ENCODE data around the gene C5orf63.
A peak's percentile ranks its signal among the peaks of the same experiment; 100 is the strongest.
"Not testable (repeated sequence)": the region's sequence is repeated elsewhere in the genome, so short reads cannot be mapped to it uniquely, and the experiment has no call there.

C5orf63 gene

DNA sequence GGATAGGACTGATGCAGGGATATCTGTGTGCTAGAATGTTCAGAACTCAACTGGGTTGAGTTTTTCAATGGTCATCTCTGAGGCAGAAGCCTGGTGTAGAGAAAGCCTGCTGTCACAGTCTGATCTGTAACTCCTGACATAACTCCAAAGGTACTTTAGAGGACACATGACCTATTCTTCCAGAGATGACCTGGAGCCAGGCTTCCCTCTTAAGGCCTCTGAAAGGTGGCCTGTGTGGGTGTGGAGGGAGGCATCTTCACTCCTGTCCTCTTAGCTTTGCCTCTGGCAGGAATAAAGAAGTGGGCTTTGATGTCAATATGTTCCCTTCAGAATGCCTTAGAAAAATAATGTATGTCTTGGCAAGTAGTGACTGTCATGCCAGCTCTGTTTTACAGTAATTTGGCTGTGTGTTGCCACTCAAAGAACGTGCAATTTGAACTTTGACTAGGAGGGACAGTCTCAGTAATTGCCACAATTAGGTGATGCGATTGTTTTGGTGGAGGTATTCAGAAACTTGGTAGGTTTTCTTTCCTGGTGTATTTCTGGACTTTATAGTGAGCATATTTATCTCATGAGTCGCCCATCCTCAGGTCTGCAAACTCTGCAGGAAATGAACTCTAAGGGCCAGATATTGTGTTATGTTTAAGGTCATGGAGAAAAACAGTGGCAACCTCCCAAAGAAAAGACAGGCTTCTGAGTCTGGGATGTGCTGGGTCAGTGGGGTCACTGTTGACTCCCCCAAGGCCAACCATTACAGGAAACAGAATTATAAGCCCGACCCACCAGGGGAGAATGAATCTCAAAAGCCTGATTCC is 3.2 kb upstream of the C5orf63 start:
- no peak for DNase-seq (ENCODE audit: low read depth, low spot score)

DNA sequence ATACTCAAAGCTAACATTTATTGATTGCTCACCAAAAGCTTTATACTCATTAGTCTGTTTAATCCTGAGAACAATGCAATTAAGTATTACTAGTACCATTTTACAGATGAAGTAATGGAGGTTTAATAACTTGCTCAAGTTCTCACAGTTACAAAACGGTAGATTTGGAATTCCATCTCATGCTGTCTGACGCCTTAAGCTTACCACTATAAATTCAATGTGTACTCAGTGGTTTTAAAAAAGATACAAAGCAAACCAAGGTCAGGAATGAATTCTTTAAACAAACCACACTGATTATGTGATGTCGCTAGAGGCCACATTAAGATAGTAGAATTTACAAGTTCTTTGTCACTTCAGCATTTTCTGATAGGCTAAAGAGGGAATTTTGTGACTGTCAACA is 1.2 kb upstream of the C5orf63 start:
- DNase-seq (ENCODE audit: low read depth, low spot score), result no peak

DNA sequence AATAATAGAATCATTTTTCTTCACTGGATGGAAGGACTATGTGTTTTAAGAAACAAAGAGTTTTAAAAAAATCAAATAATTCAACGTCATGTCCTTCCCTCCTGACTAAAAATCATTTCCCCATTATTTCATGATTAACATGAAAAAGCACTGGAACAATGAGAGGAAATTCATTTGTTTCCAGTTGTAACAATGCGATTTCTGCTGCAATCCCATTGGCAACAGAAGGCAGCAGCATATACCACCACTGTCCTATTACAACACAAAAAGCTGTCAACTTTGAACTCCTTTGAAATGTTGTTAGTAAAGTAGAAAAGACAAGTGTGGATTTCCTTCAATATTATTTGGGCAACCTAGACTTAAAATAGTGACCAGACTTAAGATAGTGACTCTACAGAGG is 3.1 kb downstream of the C5orf63 start:
- DNase-seq (ENCODE audit: low read depth, low spot score), result no peak

DNA sequence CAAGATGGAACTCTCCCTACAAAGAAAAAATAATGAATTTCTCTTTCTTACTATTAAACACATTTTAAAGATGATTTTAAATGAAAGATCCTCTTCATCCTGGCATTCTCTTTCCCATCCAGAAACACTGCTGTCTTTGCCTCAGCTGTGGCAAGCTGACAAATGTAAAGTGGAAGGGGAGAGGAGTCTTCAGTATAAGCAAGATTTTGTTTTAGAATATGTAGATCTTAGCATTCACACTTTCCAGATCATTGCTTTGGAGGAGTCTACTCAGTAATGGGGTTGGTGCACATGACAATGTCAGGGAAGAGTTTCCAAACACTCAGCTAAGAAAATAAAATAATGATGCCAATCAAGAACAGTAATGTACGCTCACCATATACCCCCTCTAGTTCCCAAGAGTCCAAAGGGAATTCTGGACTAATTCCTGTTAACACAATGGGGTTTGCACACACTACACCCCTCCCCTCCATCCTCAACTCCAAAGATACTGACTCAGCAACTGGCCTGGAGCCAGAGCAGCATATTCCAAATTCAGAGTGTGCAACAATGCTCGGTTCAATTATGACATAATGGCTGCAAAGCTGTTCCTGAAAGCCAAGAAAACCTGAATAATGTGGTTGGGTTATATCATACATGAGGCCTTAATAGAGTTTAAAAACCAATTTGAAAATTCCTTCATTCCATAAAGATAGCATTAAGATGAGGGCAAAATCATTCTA is 4.6 kb downstream of the C5orf63 start:
- peak; percentile 92 for DNase-seq (ENCODE audit: low read depth, low spot score)

DNA sequence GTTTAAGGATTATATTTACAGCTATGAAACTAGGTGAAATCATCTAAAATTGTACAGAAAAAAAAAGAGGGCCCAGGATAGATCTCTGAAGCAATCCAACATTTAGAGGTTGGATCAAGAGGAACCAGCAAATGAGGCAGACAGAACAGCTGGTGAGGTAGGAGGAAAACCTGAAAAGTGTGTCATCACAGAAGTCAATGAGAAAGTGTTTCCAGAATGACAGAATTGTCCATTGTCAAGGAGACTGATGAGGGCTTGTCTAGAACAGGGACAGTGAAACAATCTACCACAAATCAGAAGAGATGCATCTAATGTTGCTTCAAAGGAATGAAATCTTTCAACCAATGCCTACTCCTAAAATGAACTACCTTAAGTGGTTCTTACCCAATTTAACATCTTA is 6.6 kb downstream of the C5orf63 start:
- no peak for DNase-seq (ENCODE audit: low read depth, low spot score)

DNA sequence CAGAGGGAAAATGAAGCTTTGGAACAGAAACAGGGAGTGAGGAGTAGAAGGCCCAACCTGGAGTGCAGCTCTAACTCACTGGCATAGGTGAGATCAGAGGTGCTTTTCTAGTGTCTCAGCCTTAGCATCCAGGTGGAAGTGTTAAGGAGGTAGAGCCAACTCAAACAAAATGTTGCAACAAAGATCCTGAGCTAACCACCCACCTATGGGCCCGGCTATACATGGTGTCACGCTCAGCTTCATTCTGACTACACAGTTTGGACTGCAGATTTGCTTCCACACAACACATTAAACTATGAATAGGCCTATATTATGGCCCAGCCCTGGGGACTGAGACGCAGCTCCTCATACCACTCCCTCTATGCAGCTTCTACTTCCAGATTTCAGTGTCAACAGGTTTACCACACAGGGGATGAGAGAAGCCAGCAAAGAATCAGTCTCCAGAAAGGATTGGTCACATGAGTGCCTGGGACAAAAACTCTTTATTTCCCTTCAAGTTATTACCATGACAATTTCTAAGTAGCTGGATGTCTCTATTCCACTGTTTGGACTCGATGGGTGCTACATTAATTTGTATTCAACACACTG is 9.0 kb downstream of the C5orf63 start:
- DNase-seq (ENCODE audit: low read depth, low spot score), result no peak

DNA sequence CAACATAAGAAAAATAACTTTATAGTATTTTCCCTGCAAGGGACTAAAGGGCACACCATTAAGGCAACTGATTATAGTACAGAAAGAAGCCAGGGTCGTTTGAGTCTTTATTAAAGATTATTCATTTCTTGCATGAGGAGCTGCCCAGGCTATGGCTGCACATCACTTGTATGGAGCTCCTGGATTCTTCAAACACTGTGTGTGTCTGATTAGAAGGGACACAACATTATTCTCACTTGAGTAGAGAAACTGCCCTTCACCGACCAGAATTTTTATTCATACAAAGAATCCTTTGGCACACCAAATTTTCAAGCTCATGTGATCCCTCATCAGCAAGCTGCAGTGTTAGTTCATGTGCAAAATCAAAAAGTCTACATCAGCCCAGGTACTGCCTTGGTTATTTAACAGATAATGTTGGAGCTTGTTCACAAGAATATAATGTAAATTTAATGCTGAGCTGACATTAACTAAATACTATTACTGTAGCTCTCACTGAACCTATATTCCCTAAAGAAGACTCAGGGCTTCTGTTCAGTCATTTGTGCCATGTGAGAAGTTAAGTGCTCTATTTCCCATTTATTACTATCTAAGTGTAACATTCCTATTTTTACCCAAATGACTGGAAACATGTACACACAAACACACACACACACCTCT is 9.9 kb downstream of the C5orf63 start:
- no peak for DNase-seq (ENCODE audit: low read depth, low spot score)

DNA sequence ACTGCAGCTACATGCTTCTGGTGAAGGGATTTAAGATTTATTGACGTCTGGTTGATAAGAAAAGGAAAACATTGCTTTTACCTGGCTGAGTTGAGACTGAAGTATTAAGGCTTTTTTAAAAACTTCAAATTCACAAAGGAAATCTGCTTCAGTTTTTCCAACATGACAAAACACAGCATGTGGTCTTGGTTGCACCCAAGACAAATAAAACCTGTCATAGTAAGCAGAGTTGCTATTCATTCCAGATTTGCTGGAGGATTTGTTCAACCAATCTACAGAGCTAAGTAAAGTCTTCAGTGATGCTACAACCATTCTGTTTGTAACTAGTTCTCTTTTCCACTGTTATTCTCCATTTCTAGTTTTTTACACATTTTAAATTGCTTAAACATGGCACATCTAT is 11.3 kb downstream of the C5orf63 start:
- DNase-seq (ENCODE audit: low read depth, low spot score), result peak; percentile 46

DNA sequence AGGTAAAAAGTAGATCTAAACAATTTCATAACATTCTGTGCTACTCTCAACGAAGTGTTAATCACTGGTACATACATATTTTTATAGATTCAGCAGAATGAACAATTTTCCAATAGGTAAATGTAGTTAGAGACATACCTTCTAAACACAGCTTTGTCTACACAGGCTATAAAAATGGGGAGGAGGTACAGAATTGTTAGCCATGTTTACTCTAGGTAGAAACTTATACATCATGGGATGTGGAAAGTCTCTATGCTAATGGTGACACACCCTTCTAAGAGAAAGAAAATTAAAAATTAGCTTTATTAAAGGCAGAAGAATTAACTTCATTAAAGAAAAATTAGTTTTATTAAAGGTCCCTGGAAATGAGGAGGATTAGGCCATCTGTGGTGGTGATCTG is 11.8 kb downstream of the C5orf63 start:
- no peak for DNase-seq (ENCODE audit: low read depth, low spot score)

DNA sequence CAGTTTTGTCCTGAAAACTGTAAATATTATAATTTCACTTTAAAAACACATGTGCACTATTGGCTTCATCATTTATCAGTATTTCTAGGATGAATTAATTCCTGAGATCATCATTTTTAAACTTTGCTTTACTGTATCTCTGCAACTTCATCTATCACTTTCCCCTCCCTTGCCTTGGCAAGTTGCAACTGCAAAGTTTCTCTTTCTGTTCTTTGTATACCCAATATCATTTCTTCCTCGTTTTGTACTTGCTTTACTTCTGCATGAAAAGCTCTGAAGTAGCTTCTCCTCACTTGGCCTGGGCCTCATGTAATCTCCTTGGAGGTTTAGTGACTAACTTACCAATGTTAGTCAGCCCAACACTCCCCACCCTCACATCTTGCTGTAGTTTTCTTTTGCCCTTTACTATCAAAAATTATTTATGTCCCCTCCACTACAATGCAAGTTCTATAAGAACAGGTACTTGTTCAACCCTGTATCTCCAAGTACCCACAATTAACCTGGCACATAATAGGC is 12.8 kb downstream of the C5orf63 start:
- DNase-seq (ENCODE audit: low read depth, low spot score), result no peak

DNA sequence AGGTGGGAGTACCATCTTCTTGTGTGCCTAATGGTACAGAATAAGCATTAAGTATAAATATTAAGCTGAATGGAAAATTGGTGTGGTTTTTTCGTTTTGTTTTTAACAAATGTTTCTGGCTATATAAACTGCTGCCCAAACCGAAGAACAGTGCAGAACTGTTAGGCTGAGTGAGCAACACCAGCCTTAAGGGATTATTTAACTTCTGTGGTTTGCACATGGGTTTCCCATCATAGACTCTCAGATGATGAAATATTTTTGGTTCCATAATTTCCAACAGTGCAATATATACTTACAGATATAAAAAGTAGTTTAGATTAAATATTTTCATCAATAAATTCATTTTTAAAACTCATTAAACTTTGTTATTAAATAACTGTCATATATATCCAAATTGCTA is 16.4 kb downstream of the C5orf63 start:
- DNase-seq (ENCODE audit: low read depth, low spot score), result no peak

DNA sequence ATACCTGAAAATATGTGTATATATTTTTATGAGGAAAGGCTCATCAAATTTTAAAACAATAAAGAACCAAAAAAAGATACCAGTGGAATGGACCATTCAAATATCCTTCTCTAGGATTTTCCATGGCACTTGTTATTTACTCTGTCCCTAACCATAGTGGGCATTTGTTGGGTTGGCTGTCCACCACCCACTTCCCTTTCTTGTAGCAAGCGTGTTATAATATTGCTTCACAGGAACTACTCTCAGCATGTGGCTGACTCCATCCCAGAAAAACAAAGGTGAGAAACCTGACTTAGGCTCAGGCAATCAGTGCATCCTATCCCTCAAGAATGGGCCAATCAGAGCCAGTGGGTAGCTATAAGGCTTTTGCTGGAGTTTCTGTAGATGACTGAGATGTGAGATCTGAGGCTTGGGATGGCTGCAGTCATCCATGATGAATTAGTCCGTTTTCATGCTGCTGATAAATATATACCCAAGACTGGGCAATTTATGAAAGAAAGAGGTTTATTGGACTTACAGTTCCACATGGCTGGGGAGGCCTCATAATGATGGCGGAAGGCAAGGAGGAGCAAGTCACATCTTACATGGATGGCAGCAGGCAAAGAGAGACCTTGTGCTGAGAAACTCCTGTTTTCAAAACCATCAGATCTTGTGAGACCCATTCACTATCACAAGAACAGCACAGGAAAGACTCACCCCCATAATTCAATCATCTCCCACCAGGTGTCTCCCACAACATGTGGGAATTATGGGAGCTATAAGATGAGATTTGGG is 17.2 kb downstream of the C5orf63 start:
- no peak for DNase-seq (ENCODE audit: low read depth, low spot score)

DNA sequence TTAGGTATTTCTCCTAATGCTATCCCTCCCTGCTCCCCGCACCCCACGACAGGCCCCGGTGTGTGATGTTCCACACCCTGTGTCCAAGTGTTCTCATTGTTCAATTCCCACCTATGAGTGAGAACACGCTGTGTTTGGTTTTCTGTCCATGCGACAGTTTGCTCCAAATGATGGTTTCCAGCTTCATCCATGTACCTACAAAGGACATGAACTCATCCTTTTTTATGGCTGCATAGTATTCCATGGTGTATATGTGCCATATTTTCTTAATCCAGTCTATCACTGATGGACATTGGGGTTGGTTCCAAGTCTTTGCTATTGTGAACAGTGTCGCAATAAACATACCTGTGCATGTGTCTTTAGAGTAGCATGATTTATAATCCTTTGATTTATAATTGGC is 19.8 kb downstream of the C5orf63 start:
- DNase-seq (ENCODE audit: low read depth, low spot score), result not testable (repeated sequence)

DNA sequence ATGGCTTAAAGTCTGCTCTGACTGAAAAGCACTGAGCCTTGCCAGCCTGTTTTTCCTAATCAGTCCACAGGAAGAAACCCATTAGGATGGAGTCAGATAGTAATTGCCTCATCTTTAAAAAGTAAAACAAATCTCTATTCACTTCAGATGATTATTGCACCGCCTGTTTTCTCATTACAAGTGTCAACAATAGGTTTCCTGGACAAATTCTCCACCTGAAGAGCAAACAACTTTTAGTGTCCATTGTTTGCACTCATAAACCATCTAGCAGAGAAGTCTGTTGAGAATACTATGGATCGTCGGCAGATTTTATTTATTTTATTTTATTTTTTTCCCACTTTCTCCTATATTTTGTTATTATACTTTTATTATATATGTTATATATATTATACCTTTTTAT is 20.3 kb downstream of the C5orf63 start:
- DNase-seq (ENCODE audit: low read depth, low spot score), result no peak

DNA sequence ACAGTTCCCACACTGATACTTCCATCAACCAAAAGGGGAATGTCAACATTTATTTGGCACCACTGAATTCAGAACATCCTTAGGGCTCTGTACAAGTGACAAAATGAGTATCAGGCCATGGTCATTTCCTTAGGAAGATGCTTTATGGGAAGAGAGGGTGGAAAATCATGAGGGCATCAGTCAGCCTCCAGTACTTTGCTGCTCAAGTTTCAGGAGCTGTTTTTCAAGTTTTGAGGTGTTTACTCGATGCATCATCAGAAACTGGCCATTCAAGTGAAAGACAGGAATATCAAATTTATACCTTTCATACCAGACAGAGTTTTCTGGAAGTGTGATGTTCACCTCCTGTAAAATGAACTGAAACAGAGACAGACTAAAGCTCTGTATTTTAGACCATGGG is 21.7 kb downstream of the C5orf63 start:
- DNase-seq (ENCODE audit: low read depth, low spot score), result no peak

DNA sequence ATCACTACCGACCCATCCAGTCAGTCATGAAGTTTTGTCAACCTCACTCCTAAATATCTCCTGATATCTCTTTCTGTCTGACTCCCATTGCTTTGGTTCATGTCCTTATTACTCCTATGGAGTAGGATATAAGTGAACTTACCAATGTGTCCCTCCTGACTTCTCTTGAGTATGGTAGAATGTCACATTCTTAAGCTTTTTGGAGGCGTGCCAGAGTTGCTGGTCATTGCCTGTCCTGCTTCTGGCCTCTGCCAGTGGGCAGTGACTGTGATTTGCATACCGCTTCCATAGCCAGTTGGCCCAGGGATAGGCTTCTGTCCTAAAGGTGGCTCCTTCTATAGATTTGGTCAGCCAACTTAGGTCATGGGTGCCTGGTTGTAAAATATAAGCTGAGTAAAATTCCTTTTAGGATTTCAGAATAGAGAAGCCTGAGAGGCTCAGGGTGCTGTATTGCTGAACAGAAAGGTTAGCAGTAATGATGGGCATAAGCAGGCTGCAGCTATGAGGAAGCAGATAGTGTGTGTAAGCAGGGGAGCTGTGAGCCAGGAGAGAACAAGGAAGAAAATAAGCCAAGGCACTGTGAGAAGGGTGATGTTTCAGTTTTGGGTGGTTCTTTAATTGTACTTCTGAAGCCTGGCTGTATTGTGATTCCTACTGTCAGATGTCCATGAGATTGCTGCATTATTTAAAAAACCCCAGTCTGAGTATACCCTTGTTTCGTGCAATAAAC is 26.8 kb downstream of the C5orf63 start:
- DNase-seq (ENCODE audit: low read depth, low spot score), result no peak

DNA sequence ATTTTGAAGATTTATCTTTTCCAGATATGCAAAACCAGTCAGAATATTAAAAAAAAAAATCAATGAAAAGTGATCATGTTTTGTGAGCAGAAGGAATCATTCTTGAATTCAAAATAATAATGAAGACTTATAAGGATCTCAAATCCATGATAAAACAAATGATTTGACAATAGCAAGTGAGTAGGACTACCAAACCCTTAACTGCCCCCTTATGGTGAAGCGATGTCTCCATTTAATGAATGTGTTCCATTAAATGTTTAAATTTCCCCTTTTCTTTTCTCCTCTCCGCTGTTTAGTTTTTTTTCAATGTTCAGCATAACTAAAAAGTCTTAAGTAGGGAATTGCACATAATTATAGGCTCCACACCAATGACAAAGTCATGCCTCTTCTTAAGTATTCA is 30.7 kb downstream of the C5orf63 start:
- no peak for DNase-seq (ENCODE audit: low read depth, low spot score)

DNA sequence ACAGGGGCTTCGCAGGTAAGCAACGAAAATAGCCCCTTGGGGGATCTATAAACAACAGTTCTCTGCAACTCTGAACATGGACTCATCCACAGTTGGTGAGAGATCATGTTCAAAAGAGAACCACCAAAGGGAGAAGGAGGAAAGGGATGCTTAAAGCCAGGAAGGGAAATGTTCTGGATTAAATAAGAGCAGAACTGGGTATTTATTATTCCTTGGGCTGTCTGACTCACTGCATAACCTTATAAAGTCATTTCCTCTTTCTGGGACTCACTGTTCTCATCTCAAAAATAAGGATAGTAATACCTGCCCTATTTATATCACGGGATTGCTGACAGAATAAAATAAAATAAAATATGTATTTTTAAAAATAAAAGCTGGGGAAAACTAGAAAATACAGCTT is 31.7 kb downstream of the C5orf63 start:
- peak; percentile 27 for DNase-seq (ENCODE audit: low read depth, low spot score)

DNA sequence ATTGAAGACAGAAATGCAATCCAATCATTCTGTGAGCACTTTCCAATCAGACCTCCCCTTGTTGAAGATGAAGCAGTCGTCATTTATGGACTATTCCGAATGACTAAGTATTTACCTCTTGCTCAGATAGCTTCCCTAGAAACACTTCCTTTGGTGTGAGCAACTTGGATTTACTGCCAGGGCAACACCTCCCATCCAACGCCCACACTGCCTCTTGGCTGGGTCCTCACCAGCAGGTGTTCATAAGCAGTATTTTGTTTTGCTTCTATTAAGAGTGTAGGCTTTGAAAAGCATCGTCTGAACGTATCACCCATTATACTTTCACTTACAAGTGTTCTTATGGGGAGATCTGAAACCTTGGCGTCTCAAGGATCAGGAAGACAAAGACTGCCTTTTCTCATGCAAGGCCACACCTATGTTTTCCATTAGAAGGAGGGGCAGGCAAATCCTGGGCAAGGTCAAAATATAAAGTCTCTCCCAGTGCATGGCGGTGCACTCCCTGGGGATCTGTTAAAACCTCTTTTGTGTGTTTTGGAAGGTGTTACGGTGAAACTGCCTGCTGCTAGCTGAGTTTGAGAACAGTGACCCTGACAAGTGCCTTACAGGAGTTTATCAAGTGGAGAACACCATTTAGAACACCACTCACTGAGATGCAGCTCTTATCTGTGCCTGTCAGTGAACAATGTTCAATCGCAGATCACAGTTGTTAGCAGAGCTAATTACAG is 32.3 kb downstream of the C5orf63 start:
- peak; percentile 11 for DNase-seq (ENCODE audit: low read depth, low spot score)

DNA sequence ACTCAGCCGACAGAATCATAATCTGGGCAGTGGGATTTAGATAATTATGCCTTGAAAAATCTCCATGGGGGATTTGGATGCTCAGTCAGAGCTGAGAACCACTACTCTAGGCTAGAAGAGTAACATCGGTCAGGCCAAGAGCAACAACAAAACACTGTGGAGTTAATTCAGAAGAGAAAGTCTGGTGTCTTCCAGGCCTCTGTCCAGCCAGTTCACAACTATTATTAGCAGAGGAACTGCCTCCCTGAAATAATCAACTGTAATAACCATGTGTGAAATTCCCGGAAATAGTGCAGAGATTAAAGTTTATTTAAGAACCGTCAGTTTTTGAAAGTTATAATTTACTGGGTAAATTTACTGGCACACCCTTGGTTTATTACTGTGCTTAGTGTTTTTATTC is 34.8 kb downstream of the C5orf63 start:
- DNase-seq (ENCODE audit: low read depth, low spot score), result no peak

Data from astrocyte of the hippocampus (primary cell).